K562 (cell line): ENCODE results near the gene CSF1R. TPM values are rescaled to one million over a fixed set of nuclear protein-coding genes. Genes with fewer than 3 reads are reported as not detected.

Experiments
- ATAC-seq: fragments of 200-7000 bp; cut with Tn5 transposase; 3 replicates; pipeline ENCODE4 v1.9.1; 2020; ENCODE audit warnings: moderate library complexity
- BruUV-seq: library from RNA; stranded (reverse); fragments of 400-500 nt; replicated peaks from 2 replicates; lab custom pipeline; 2021; lab: Mats Ljungman, UMichigan
- CTCF ChIA-PET: fragments of 300-600 bp; formaldehyde crosslinking; extraction: SDS; loops from one replicate; lab custom pipeline; 2021; ENCODE audit warnings: low intra/inter-chr PET ratio; lab: Yijun Ruan, JAX
- POLR2A ChIA-PET: fragments of 300-600, 350-650 bp; sonication (Branson Sonifier 250); formaldehyde crosslinking; extraction: SDS; loops from one replicate; lab custom pipeline; 2021; ENCODE audit warnings: antibody characterized with exemption, inconsistent platforms; lab: Yijun Ruan, JAX
- DNase-seq, 4 experiments: peaks; one replicate each; pipeline versions ENCODE4 v3.0.0 to v3.0.0-alpha.2; 2011 to 2018; ENCODE audit warnings: low spot score in 3 of 4, mixed read lengths in 3 of 4; ENCODE audit errors: extremely low read depth in 1 of 4
- FAIRE-seq: peaks from 2 replicates; lab custom pipeline; 2011; peaks lifted over from hg19 to GRCh38; lab: Jason Lieb, UNC
- H2AFZ ChIP-seq: 2 replicates; pipeline ENCODE4 v1.6.0; 2011; ENCODE audit warnings: low read depth, low read length, control low read depth, inconsistent platforms
- H3K27ac ChIP-seq: fragments of 200-600 bp; 3 replicates; pipeline ENCODE4 v1.8.0; 2011; ENCODE audit warnings: low read depth, mild to moderate bottlenecking, control low read depth, inconsistent platforms, low read length, moderate library complexity, mixed read lengths; ENCODE audit errors: extremely low read depth
- H3K27me3 ChIP-seq, 2 experiments: fragments of 300-600 bp in 1 of 2; 2 replicates in 1 of 2; 3 replicates in 1 of 2; pipeline versions ENCODE4 v1.6.0 to v1.8.0; 2011; ENCODE audit warnings: inconsistent platforms in 2 of 2, low read length in 2 of 2, mild to moderate bottlenecking in 1 of 2, mixed read lengths in 1 of 2, moderate library complexity in 1 of 2; ENCODE audit not compliant: control insufficient read depth in 2 of 2, insufficient read depth in 2 of 2
- H3K36me3 ChIP-seq: fragments of 300-600 bp; 3 replicates; pipeline ENCODE4 v1.8.0; 2011; ENCODE audit warnings: mild to moderate bottlenecking, low read length, inconsistent platforms; ENCODE audit not compliant: control insufficient read depth, insufficient read depth
- H3K4me1 ChIP-seq, 2 experiments: fragments of 200-600 bp in 1 of 2; replicated peaks in 1 of 2; 2 replicates in 1 of 2; 3 replicates in 1 of 2; pipeline versions ENCODE4 v1.5.1 to v1.8.0; 2011; ENCODE audit warnings: inconsistent platforms in 2 of 2, low read length in 2 of 2, mild to moderate bottlenecking in 1 of 2, mixed read lengths in 1 of 2, moderate library complexity in 1 of 2; ENCODE audit not compliant: control insufficient read depth in 2 of 2, insufficient read depth in 2 of 2
- H3K4me2 ChIP-seq: 2 replicates; pipeline ENCODE4 v1.6.1; 2011; ENCODE audit warnings: low read length, control low read depth, inconsistent platforms, mixed read lengths; ENCODE audit not compliant: insufficient read depth
- H3K4me3 ChIP-seq: fragments of 200-600 bp; sonication (generic), shearing (Covaris generic); 2 replicates; pipeline ENCODE4 v1.5.1; 2016; ENCODE audit warnings: control low read depth, inconsistent platforms
- H3K79me2 ChIP-seq: fragments of 200-600 bp; 3 replicates; pipeline ENCODE4 v1.8.0; 2011; ENCODE audit warnings: low read length, inconsistent platforms; ENCODE audit not compliant: control insufficient read depth, insufficient read depth
- H3K9ac ChIP-seq, 2 experiments: 2 replicates each; pipeline versions ENCODE4 v1.6.0 to v1.6.1; 2011; ENCODE audit warnings: low read depth in 2 of 2, low read length in 2 of 2, control low read depth in 1 of 2, inconsistent platforms in 1 of 2, mild to moderate bottlenecking in 1 of 2, mixed read lengths in 1 of 2; ENCODE audit not compliant: insufficient read depth in 1 of 2
- H3K9me1 ChIP-seq: one replicate; pipeline ENCODE4 v1.6.0; 2011; ENCODE audit warnings: inconsistent platforms, mild to moderate bottlenecking, low read length, moderate library complexity; ENCODE audit not compliant: control insufficient read depth, insufficient read depth
- H3K9me3 ChIP-seq: replicated peaks from 2 replicates; pipeline ENCODE4 v1.5.1; 2011; ENCODE audit warnings: low read depth, low read length, inconsistent platforms; ENCODE audit not compliant: control insufficient read depth, insufficient read depth
- H4K20me1 ChIP-seq: replicated peaks from 2 replicates; pipeline ENCODE4 v1.6.1; 2011; ENCODE audit warnings: low read length, inconsistent platforms, mixed read lengths; ENCODE audit not compliant: control insufficient read depth, insufficient read depth
- ELF2 ChIP-seq: fragments of 250-450 bp; sonication (Bioruptor Pico); IDR thresholded peaks from 2 replicates; pipeline ENCODE4 v1.5.0; 2021; ENCODE audit warnings: mild to moderate bottlenecking
- HIVEP1 ChIP-seq: fragments of 250-450 bp; sonication (Bioruptor Pico); IDR thresholded peaks from 2 replicates; pipeline ENCODE4 v1.4.0; 2020; ENCODE audit warnings: mild to moderate bottlenecking
- MTA3 ChIP-seq: fragments of 450-650 bp; formaldehyde crosslinking; IDR thresholded peaks from 2 replicates; pipeline ENCODE4 v1.6.1; 2017; ENCODE audit warnings: mild to moderate bottlenecking, borderline replicate concordance
- WGBS: fragments of 100-300 bp; shearing (Covaris generic); methylation state at CpG from one replicate; pipeline ENCODE4 v1.1.6; 2016; ENCODE audit warnings: low coverage, mixed read lengths; ENCODE audit not compliant: insufficient coverage; ENCODE audit errors: missing lambda C conversion rate; 5-methylcytosine and 5-hydroxymethylcytosine counted together
- in situ Hi-C: fragments of 300-500 bp; cut with MboI; formaldehyde crosslinking; loops from 4 replicates; pipeline ENCODE4 v1.15.0; 2018; ENCODE audit warnings: inconsistent platforms, mixed read lengths
- intact Hi-C: fragments of 100-400 bp; cut with micrococcal nuclease; formaldehyde crosslinking; loops from 2 replicates; pipeline ENCODE4 v1.14.2; 2022
- polyA plus RNA-seq, 8 experiments: library from polyadenylated mRNA; depleted of rRNA in 4 of 8; stranded (reverse) in 5 of 8; unstranded in 3 of 8; fragments of >200 nt; fragmentation: Nextera tagmentation in 2 of 8; fragmentation: Illumina TruSeq in 1 of 8; extraction: Ambion mirVana in 2 of 8; extraction: Trizol in 1 of 8; gene quantifications; 2 replicates each; pipeline versions ENCODE4 v1.2.1 to v1.2.3, GENCODE V29; 2011 to 2014; ENCODE audit warnings: inconsistent platforms in 1 of 8, missing spikeins in 1 of 8
- total RNA-seq, 7 experiments: library from RNA; depleted of rRNA in 6 of 7; stranded (reverse); fragments of >200 nt in 6 of 7; fragmentation: Illumina TruSeq in 2 of 7; extraction: Trizol in 2 of 7; gene quantifications; 2 replicates each; pipeline versions ENCODE4 v1.2.1 to v1.2.3, GENCODE V29; 2011 to 2021; ENCODE audit warnings: low replicate concordance in 1 of 7
- TF ChIP-seq, protein P1 (sequence below), 3 experiments: fragments of 200-800 bp in 1 of 3; sonication (Bioruptor generic) in 1 of 3; sonication (generic) in 1 of 3; formaldehyde crosslinking in 1 of 3; IDR thresholded peaks; 2 replicates each; pipeline versions ENCODE4 v1.6.1 to v1.8.0; 2016 to 2022; ENCODE audit warnings: mild to moderate bottlenecking in 2 of 3, missing compliant biosample characterization in 2 of 3, missing genetic modification characterization in 2 of 3, missing genetic modification reagents in 1 of 3

CSF1R gene
- total and polyA plus RNA-seq, 9 of the 15 experiments (the other 6 are each of a cell fraction or from before 2014, with no cell fraction given), result 0.03 to 0.64 (median 0.20) TPM; not detected in 6

DNA sequence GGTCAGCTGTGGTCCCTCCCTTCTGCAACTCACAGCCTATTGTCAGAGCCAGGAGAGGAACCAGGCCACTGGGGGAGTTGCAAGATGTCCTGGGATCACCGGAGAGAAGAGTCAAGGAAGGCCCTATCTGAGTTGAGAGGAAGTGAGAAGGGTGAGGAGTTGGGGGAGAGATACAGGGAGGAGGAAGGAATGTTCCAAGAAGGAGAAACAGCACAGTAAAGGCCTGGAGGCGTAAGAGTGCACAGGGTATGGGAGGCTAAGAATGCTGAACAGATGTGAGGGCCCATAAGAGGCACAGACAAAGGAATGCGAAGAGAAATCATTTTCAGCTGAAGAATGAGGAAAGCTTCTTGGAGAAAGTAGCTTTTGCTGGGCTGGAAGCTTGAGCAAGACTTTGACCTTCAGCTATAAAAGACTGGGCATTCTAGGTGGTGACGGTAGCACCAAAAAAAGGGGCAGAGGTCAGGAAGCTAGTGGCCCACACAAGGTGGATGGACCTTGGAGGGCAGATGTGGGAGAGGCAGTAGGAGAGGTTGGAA, 21.6 kb upstream of the CSF1R start (continued):
- TF ChIP-seq HIVEP1 (CRISPR knock-in tag), result no peak
- no peak for TF ChIP-seq ELF2 (CRISPR knock-in tag)

DNA sequence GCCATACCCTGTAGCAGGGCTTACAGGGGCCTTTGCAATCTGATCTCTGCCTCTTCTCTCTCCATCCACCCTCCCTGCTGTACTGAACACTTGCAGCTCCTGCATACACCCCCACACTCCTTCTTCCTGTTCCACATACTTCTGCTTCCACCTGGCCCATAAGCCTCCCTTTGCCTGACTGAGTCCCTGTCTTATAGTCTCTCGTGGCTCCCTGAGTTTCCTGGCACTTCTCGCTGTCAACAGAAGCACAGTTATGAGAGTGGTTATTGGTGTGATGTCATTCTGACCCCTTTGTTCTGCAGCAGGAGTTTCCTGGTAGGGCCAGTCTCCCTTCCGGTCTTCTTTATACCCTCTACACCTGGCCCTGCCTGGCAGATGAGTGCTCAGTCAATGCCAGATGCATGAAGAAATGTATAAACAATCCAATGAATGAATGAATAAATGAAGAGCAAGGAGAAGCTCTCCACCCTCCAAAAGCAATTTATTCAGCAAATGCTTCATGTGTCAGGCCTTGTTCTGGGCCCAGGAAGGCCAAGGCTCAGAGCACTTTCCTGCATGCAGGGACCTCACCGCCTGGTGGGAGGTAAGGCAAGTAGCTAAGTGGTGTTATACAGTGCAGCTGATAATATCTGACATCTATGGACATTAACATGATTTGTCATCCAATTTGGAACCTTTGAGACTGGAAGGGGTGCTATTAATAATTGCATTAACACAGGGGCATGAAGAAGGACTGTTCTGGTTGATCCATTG, 20.5 kb upstream of the CSF1R start:
- Histone ChIP-seq H3K4me1 (peaks cover 0 to 6% of the 10 kb centered on the region in 2 experiments; a peak in 2 of 5 replicates), H3K27ac (no peak overlapping the region), H4K20me1 (peaks cover 7% of the 10 kb centered on the region; the same call in 1 of the 2 replicates), H2AFZ (no peak overlapping the region), H3K4me2 (no peak overlapping the region), H3K36me3 (no peaks in the 10 kb centered on the region), H3K9me1 (no peaks in the 10 kb centered on the region), H3K79me2 (no peaks in the 10 kb centered on the region), H3K4me3 (no peak overlapping the region), H3K9ac (no peak overlapping the region), H3K9me3 (no peaks in the 10 kb centered on the region), H3K27me3 (peaks cover 0 to 4% of the 10 kb centered on the region in 2 experiments; a peak in 1 of 5 replicates)
- WGBS, result 50% methylated on average over 4 of the region's 4 CpGs
- intact Hi-C loops (loop anchor here (10.0 kb wide), 1 partner anchor 808 kb away; no protein-coding TSS in a partner anchor), in situ Hi-C loops (no loop called here)
- no TSS peak for BruUV-seq
- DNase-seq (peak in 1 of 4 experiments; percentile 5), FAIRE-seq (no peak), ATAC-seq (peak; percentile 18; the same call in 2 of the 3 replicates)
- CTCF ChIA-PET, result interaction anchor here (0.6 kb wide), 1 partner anchor 104 kb away, joined by 3 read pairs; no protein-coding TSS in a partner anchor
- TF ChIP-seq, protein P1, sequence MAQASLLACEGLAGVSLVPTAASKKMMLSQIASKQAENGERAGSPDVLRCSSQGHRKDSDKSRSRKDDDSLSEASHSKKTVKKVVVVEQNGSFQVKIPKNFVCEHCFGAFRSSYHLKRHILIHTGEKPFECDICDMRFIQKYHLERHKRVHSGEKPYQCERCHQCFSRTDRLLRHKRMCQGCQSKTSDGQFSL (CRISPR knock-in tag; IDR thresholded peaks at IDR 0.05), result 0 out of 2 replicates have a peak, but pooled peaks have one; percentile 38
- TF ChIP-seq, protein P1 (tag; IDR thresholded peaks at IDR 0.05), result no peak
- TF ChIP-seq MTA3, result no peak
- POLR2A ChIA-PET, result interaction anchor here (1.0 to 1.4 kb wide), 2 partner anchors 11 to 20 kb away, joined by 3 read pairs; no protein-coding TSS in a partner anchor
